SK-N-SH (cell line): Measurements from ENCODE around the gene CHAC2.
A peak's percentile ranks its signal among the peaks of the same experiment; 100 is the strongest.
"Not testable (repeated sequence)": the region's sequence is repeated elsewhere in the genome, so short reads cannot be mapped to it uniquely, and the experiment has no call there.

ENCODE experiments used
- CHD2 ChIP-seq: fragments of 150-350 bp; IDR thresholded peaks from 2 replicates; pipeline ENCODE4 v1.6.1; 2018; ENCODE audit warnings: low read length; ENCODE audit not compliant: partially characterized antibody
- CTCF ChIP-seq: fragments of 200-600 bp; sonication (generic); IDR thresholded peaks from 2 replicates; pipeline ENCODE4 v1.6.1; 2017; ENCODE audit warnings: antibody characterized with exemption, mild to moderate bottlenecking, moderate library complexity
- ELF1 ChIP-seq: IDR thresholded peaks from 2 replicates; pipeline ENCODE4 v1.4.0; 2012
- EP300 ChIP-seq, 2 experiments: IDR thresholded peaks; 2 replicates each; pipeline versions ENCODE4 v1.4.0 to v1.6.1; 2012; ENCODE audit warnings: borderline replicate concordance in 1 of 2, low read depth in 1 of 2, low read length in 1 of 2
- EZH2phosphoT487 ChIP-seq: fragments of 200-600 bp; sonication (generic); IDR thresholded peaks from 2 replicates; pipeline ENCODE4 v1.6.1; 2017; ENCODE audit warnings: low read depth, mixed run types, mild to moderate bottlenecking, antibody characterized with exemption, moderate library complexity, borderline replicate concordance
- MAX ChIP-seq: IDR thresholded peaks from 2 replicates; pipeline ENCODE4 v1.4.0; 2012; ENCODE audit warnings: low read depth
- NFIC ChIP-seq: IDR thresholded peaks from 2 replicates; pipeline ENCODE4 v1.4.0; 2012; ENCODE audit warnings: borderline replicate concordance
- POLR2AphosphoS5 ChIP-seq: IDR thresholded peaks from 2 replicates; pipeline ENCODE4 v1.6.1; 2012; ENCODE audit warnings: low read depth, low read length
- RFX5 ChIP-seq: IDR thresholded peaks from 2 replicates; pipeline ENCODE4 v1.6.1; 2012; ENCODE audit warnings: mild to moderate bottlenecking, improper control_type of control experiment, low read length
- RXRA ChIP-seq: IDR thresholded peaks from 2 replicates; pipeline ENCODE4 v1.4.0; 2012; ENCODE audit warnings: low read depth, mild to moderate bottlenecking, borderline replicate concordance
- SMC3 ChIP-seq: IDR thresholded peaks from 2 replicates; pipeline ENCODE4 v1.6.1; 2012; ENCODE audit warnings: low read depth, low read length, improper control_type of control experiment
- TEAD4 ChIP-seq: IDR thresholded peaks from 2 replicates; pipeline ENCODE4 v1.4.0; 2012; ENCODE audit warnings: mild to moderate bottlenecking, borderline replicate concordance; ENCODE audit not compliant: insufficient read depth
- USF2 ChIP-seq: fragments of 150-350 bp; IDR thresholded peaks from 2 replicates; pipeline ENCODE4 v1.6.1; 2017; ENCODE audit warnings: antibody characterized with exemption, low read length, low read depth, borderline replicate concordance

- TF ChIP-seq MAX; CHD2; USF2; RXRA; ELF1; NFIC; SMC3; TEAD4; EZH2phosphoT487; POLR2AphosphoS5; RFX5; EP300 (IDR thresholded peaks at IDR 0.05; ENCODE audit: borderline replicate concordance in 1 of 2, low read depth in 1 of 2, low read length in 1 of 2): not testable (repeated sequence)
- peak; percentile 44 for TF ChIP-seq CTCF
Observed at GRCh38 chr2:53823639-53824038, 56.0 kb downstream of the CHAC2 start.
